Adipose tissue (tissue), 3 donors: ENCODE results near the gene FAM180B. TPM values are rescaled to one million over a fixed set of nuclear protein-coding genes. Genes with fewer than 3 reads are reported as not detected.

Source experiments
- H3K27ac ChIP-seq: one replicate; pipeline ENCODE4 v1.5.1; 2013; ENCODE audit warnings: low read depth, low read length
- WGBS, 3 donors: extraction: QIAGEN DNeasy Blood & Tissue Kit; methylation state at CpG; one replicate each; pipeline ENCODE4 v1.1.7; 2013; 5-methylcytosine and 5-hydroxymethylcytosine counted together
- polyA plus RNA-seq, 3 donors: library from polyadenylated mRNA; stranded (reverse); fragments of 200-250 nt; gene quantifications; one replicate each; pipeline ENCODE4 v1.2.3, GENCODE V29; 2013
- donor health status: healthy with polysubstance abuse.
- donor health status: Bipolar disorder and iron deficiency.
- donor health status: healthy.

Gene FAM180B
- polyA plus RNA-seq, 3 donors = 0.43 to 1.8 TPM; not detected in 1

GRCh38 chr11:47589977-47590861 is 3.7 kb downstream of the FAM180B start:
- WGBS, 3 donors = 35 to 66% (median 59%) methylated on average over 99 to 122 of the region's 122 CpGs
- H3K27ac ChIP-seq = no peak overlapping the region

- WGBS, 3 donors = 36 to 53% (median 39%) methylated on average over 7 of the region's 7 CpGs
- no peak overlapping the region for H3K27ac ChIP-seq
These were observed 5.3 kb downstream of the FAM180B start for GRCh38 chr11:47591764-47592163.

GRCh38 chr11:47592251-47592650 is 5.8 kb downstream of the FAM180B start:
- WGBS, 3 donors = 58 to 69% (median 66%) methylated on average over 4 of the region's 4 CpGs
- no peak overlapping the region for H3K27ac ChIP-seq

- 53 to 80% (median 76%) methylated on average over 2 of the region's 2 CpGs for WGBS, 3 donors
- H3K27ac ChIP-seq = no peak overlapping the region
These were observed 6.5 kb downstream of the FAM180B start for GRCh38 chr11:47592970-47593369.

- H3K27ac ChIP-seq = no peak overlapping the region
- WGBS, 3 donors = 4 to 22% (median 12%) methylated on average over 5 to 6 of the region's 6 CpGs
These were observed 7.0 kb downstream of the FAM180B start for GRCh38 chr11:47593492-47593933.

GRCh38 chr11:47593934-47594855 is 7.7 kb downstream of the FAM180B start, which contains the start of gene C1QTNF4:
TSS of gene C1QTNF4 (minus strand) at chr11:47594411. CDS start at chr11:47590810, 3,601 bp downstream.
- H3K27ac ChIP-seq = no peak within 1 kb of the TSS
- WGBS, 3 donors = 3 to 5% (median 3%) methylated on average over 47 to 48 of the region's 48 CpGs

- H3K27ac ChIP-seq = no peak overlapping the region
- WGBS, 3 donors = 61 to 79% (median 73%) methylated on average over 7 of the region's 7 CpGs
These were observed 8.6 kb downstream of the FAM180B start for GRCh38 chr11:47595029-47595428.

GRCh38 chr11:47595967-47596366 is 9.5 kb downstream of the FAM180B start:
- no peak overlapping the region for H3K27ac ChIP-seq
- 100% methylated on average over 1 of the region's 1 CpG for WGBS, 3 donors

GRCh38 chr11:47599902-47600301 is 13.4 kb downstream of the FAM180B start:
- H3K27ac ChIP-seq = no peak overlapping the region
- 68 to 76% (median 70%) methylated on average over 4 of the region's 4 CpGs for WGBS, 3 donors

GRCh38 chr11:47603295-47603694 is 16.8 kb downstream of the FAM180B start:
- H3K27ac ChIP-seq = no peak overlapping the region
- 88 to 91% (median 88%) methylated on average over 4 of the region's 4 CpGs for WGBS, 3 donors

GRCh38 chr11:47605921-47606320 is 19.4 kb downstream of the FAM180B start:
- no peak overlapping the region for H3K27ac ChIP-seq
- WGBS, 3 donors = 40 to 92% (median 83%) methylated on average over 3 of the region's 3 CpGs

GRCh38 chr11:47606731-47607130 is 20.3 kb downstream of the FAM180B start:
- WGBS, 3 donors = 45 to 58% (median 48%) methylated on average over 5 of the region's 5 CpGs
- no peak overlapping the region for H3K27ac ChIP-seq

- no peak overlapping the region for H3K27ac ChIP-seq
These were observed 20.9 kb downstream of the FAM180B start for GRCh38 chr11:47607380-47607779.

GRCh38 chr11:47609675-47610074 is 23.2 kb downstream of the FAM180B start:
- H3K27ac ChIP-seq = no peak overlapping the region
- WGBS, 3 donors = 70 to 88% (median 77%) methylated on average over 3 of the region's 3 CpGs

More at GRCh38 chr11:47607380-47607779, 20.9 kb downstream of the FAM180B start:
- WGBS, 3 donors = 51 to 71% (median 56%) methylated on average over 7 of the region's 7 CpGs

- H3K27ac ChIP-seq = no peak overlapping the region
- WGBS, 3 donors = 41 to 80% (median 44%) methylated on average over 6 of the region's 6 CpGs
These were observed 24.9 kb downstream of the FAM180B start for GRCh38 chr11:47611348-47611794.

- H3K27ac ChIP-seq = no peak overlapping the region
These were observed 28.8 kb downstream of the FAM180B start for GRCh38 chr11:47615249-47615648.

- 82 to 84% (median 83%) methylated on average over 10 of the region's 10 CpGs for WGBS, 3 donors
- H3K27ac ChIP-seq = no peak overlapping the region
These were observed 30.4 kb downstream of the FAM180B start for GRCh38 chr11:47616726-47617416.

GRCh38 chr11:47617417-47617809 is 30.9 kb downstream of the FAM180B start:
- no peak overlapping the region for H3K27ac ChIP-seq
- WGBS, 3 donors = 24 to 56% (median 25%) methylated on average over 3 of the region's 3 CpGs
